HepG2 (cell line): ENCODE results near the gene KLHDC4. TPM values are rescaled to one million over a fixed set of nuclear protein-coding genes. Genes with fewer than 3 reads are reported as not detected.
"Not testable (repeated sequence)": the region's sequence is repeated elsewhere in the genome, so short reads cannot be mapped to it uniquely, and the experiment has no call there.

Source experiments
- ATAC-seq: fragments of 200-7000 bp; cut with Tn5 transposase; 3 replicates; pipeline ENCODE4 v1.9.1; 2020; ENCODE audit warnings: mild to moderate bottlenecking, moderate library complexity
- BruUV-seq: library from RNA; stranded (reverse); fragments of 400-500 nt; replicated peaks from 2 replicates; lab custom pipeline; 2021; lab: Mats Ljungman, UMichigan
- CTCF ChIA-PET: fragments of 300-600 bp; formaldehyde crosslinking; extraction: SDS; loops from one replicate; lab custom pipeline; 2021; ENCODE audit warnings: low total read pairs, inconsistent platforms, low intra/inter-chr PET ratio; lab: Yijun Ruan, JAX
- POLR2A ChIA-PET: fragments of 350-600 bp; sonication (Branson Sonifier 250); formaldehyde crosslinking; loops from one replicate; lab custom pipeline; 2020; ENCODE audit warnings: antibody characterized with exemption, inconsistent platforms; lab: Yijun Ruan, JAX
- DNase-seq: peaks from one replicate; pipeline ENCODE4 v3.0.0-alpha.2; 2015; ENCODE audit warnings: low spot score
- FAIRE-seq: peaks from 3 replicates; lab custom pipeline; 2011; peaks lifted over from hg19 to GRCh38; lab: Jason Lieb, UNC
- H2AFZ ChIP-seq: one replicate; pipeline ENCODE4 v1.6.1; 2011; ENCODE audit warnings: low read length, inconsistent platforms
- H3K27ac ChIP-seq: fragments of 300-600 bp; 3 replicates; pipeline ENCODE4 v1.8.0; 2011; ENCODE audit warnings: mixed run types, mild to moderate bottlenecking, mixed read lengths, low read length, inconsistent platforms; ENCODE audit not compliant: insufficient read depth; ENCODE audit errors: extremely low read length
- H3K27me3 ChIP-seq, 2 experiments: fragments of 200-600 bp in 1 of 2; 2 replicates in 1 of 2; 3 replicates in 1 of 2; pipeline versions ENCODE4 v1.6.0 to v1.8.0; 2011; ENCODE audit warnings: low read length in 2 of 2, mild to moderate bottlenecking in 2 of 2, moderate library complexity in 2 of 2, inconsistent platforms in 1 of 2; ENCODE audit not compliant: insufficient read depth in 2 of 2, control insufficient read depth in 1 of 2
- H3K36me3 ChIP-seq, 2 experiments: fragments of 200-600 bp in 1 of 2; replicated peaks in 1 of 2; 2 replicates in 1 of 2; 3 replicates in 1 of 2; pipeline versions ENCODE4 v1.5.1 to v1.8.0; 2011; ENCODE audit warnings: low read length in 2 of 2, inconsistent platforms in 1 of 2; ENCODE audit not compliant: insufficient read depth in 2 of 2, control insufficient read depth in 1 of 2
- H3K4me1 ChIP-seq: 2 replicates; pipeline ENCODE4 v1.5.1; 2012; ENCODE audit warnings: low read length, inconsistent platforms; ENCODE audit not compliant: insufficient read depth
- H3K4me2 ChIP-seq: 2 replicates; pipeline ENCODE4 v1.6.0; 2011; ENCODE audit warnings: low read depth, low read length, inconsistent platforms
- H3K4me3 ChIP-seq, 3 experiments: fragments of 200-600 bp in 1 of 3; sonication (generic), shearing (Covaris generic) in 1 of 3; replicated peaks in 1 of 3; 2 replicates each; pipeline ENCODE4 v1.5.1; 2011 to 2016; ENCODE audit warnings: low read length in 3 of 3, inconsistent platforms in 2 of 3, low read depth in 2 of 3, mild to moderate bottlenecking in 2 of 3, control low read depth in 1 of 3, mixed read lengths in 1 of 3; ENCODE audit not compliant: insufficient read depth in 1 of 3
- H3K79me2 ChIP-seq: one replicate; pipeline ENCODE4 v1.6.1; 2011; ENCODE audit warnings: low read length, inconsistent platforms; ENCODE audit not compliant: insufficient read depth
- H3K9ac ChIP-seq: 2 replicates; pipeline ENCODE4 v1.6.0; 2011; ENCODE audit warnings: mild to moderate bottlenecking, low read depth, low read length, inconsistent platforms; ENCODE audit not compliant: insufficient read depth
- H3K9me3 ChIP-seq: 2 replicates; pipeline ENCODE4 v1.5.1; 2012; ENCODE audit warnings: mild to moderate bottlenecking, low read length
- H4K20me1 ChIP-seq: 2 replicates; pipeline ENCODE4 v1.6.0; 2011; ENCODE audit warnings: inconsistent platforms, mild to moderate bottlenecking, low read length, moderate library complexity; ENCODE audit not compliant: insufficient read depth
- E2F5 ChIP-seq: sonication (generic); formaldehyde crosslinking; conservative IDR thresholded peaks from 2 replicates; pipeline ENCODE4 v1.4.0; 2020; ENCODE audit warnings: missing genetic modification reagents
- MED1 ChIP-seq: sonication (generic); formaldehyde crosslinking; IDR thresholded peaks from 2 replicates; pipeline ENCODE4 v1.4.0; 2020; ENCODE audit warnings: missing genetic modification reagents
- NCOA2 ChIP-seq: sonication (generic); formaldehyde crosslinking; IDR thresholded peaks from 2 replicates; pipeline ENCODE4 v1.8.0; 2022; ENCODE audit warnings: inconsistent platforms
- SP5 ChIP-seq: IDR thresholded peaks from 2 replicates; pipeline ENCODE4 v1.6.1; 2016; ENCODE audit warnings: low read depth, borderline replicate concordance
- SPEN ChIP-seq: sonication (generic); formaldehyde crosslinking; IDR thresholded peaks from 2 replicates; pipeline ENCODE4 v1.5.1; 2020; ENCODE audit warnings: low read depth, mild to moderate bottlenecking, missing genetic modification reagents
- TARDBP ChIP-seq: sonication (generic); formaldehyde crosslinking; IDR thresholded peaks from 2 replicates; pipeline ENCODE4 v1.8.0; 2022; ENCODE audit warnings: mild to moderate bottlenecking, missing genetic modification reagents
- USF2 ChIP-seq, 2 experiments: sonication (generic) in 1 of 2; formaldehyde crosslinking in 1 of 2; IDR thresholded peaks; 2 replicates each; pipeline versions ENCODE4 v1.5.1 to v1.6.1; 2011 to 2020; ENCODE audit warnings: borderline replicate concordance in 1 of 2, low read depth in 1 of 2, low read length in 1 of 2, mild to moderate bottlenecking in 1 of 2, missing genetic modification reagents in 1 of 2, moderate library complexity in 1 of 2
- ZBTB37 ChIP-seq: sonication (generic); formaldehyde crosslinking; IDR thresholded peaks from 2 replicates; pipeline ENCODE4 v1.4.0; 2020; ENCODE audit warnings: mild to moderate bottlenecking, missing genetic modification reagents
- ZMYM3 ChIP-seq: sonication (generic); formaldehyde crosslinking; IDR thresholded peaks from 2 replicates; pipeline ENCODE4 v1.5.1; 2020; ENCODE audit warnings: mild to moderate bottlenecking, missing genetic modification reagents
- ZNF329 ChIP-seq: sonication (generic); formaldehyde crosslinking; IDR thresholded peaks from 2 replicates; pipeline ENCODE4 v1.9.0; 2021; ENCODE audit warnings: low read depth, mild to moderate bottlenecking, missing genetic modification reagents
- ZNF816 ChIP-seq: sonication (generic); formaldehyde crosslinking; IDR thresholded peaks from 2 replicates; pipeline ENCODE4 v1.8.0; 2022; ENCODE audit warnings: missing genetic modification reagents, mild to moderate bottlenecking, borderline replicate concordance
- WGBS: methylation state at CpG from one replicate; pipeline ENCODE4 v1.1.6; 2017; ENCODE audit warnings: low lambda C conversion rate; 5-methylcytosine and 5-hydroxymethylcytosine counted together
- in situ Hi-C: cut with HindIII; loops from 2 replicates; pipeline ENCODE4 v1.10.0; 2017; ENCODE audit warnings: low pct_unique_long_range_greater_than_20kb; ENCODE audit not compliant: extremely low pct_ligation_motif_present
- intact Hi-C: fragments of 100-400 bp; cut with micrococcal nuclease; formaldehyde crosslinking; loops from one replicate; pipeline ENCODE4 v1.10.0; 2022; ENCODE audit not compliant: unreplicated experiment
- polyA plus RNA-seq, 8 experiments: library from polyadenylated mRNA; depleted of rRNA in 3 of 8; stranded (reverse) in 7 of 8; unstranded in 1 of 8; fragments of >200 nt; fragmentation: Illumina TruSeq in 4 of 8; extraction: Trizol in 4 of 8; gene quantifications; 2 replicates each; pipeline versions ENCODE4 v1.2.1 to v1.2.3, GENCODE V29; 2011 to 2016; ENCODE audit warnings: low read depth in 4 of 8, missing spikeins in 1 of 8, mixed read lengths in 1 of 8; ENCODE audit not compliant: insufficient read depth in 1 of 8
- total RNA-seq, 5 experiments: library from RNA; depleted of rRNA; stranded (reverse); fragments of >200 nt; fragmentation: Illumina TruSeq; extraction: Trizol; gene quantifications; 2 replicates each; pipeline ENCODE4 v1.2.3, GENCODE V29; 2016; ENCODE audit warnings: low read depth in 1 of 5

The KLHDC4 gene
- total and polyA plus RNA-seq, 2 of the 13 experiments (the other 11 are each of a cell fraction or from before 2014, with no cell fraction given) = 18.7 to 31.8 TPM

GRCh38 chr16:87811454-87811853 lies 45.7 kb upstream of the KLHDC4 start:
- H3K27me3 ChIP-seq, H3K9ac ChIP-seq, BruUV-seq, H3K9me3 ChIP-seq, intact Hi-C loops, CTCF ChIA-PET, H3K36me3 ChIP-seq, H3K4me2 ChIP-seq, H4K20me1 ChIP-seq, H2AFZ ChIP-seq, FAIRE-seq, H3K79me2 ChIP-seq, in situ Hi-C loops, H3K4me3 ChIP-seq, H3K27ac ChIP-seq, DNase-seq, ATAC-seq: not testable (repeated sequence)
- WGBS = 29% methylated on average over 1 of the region's 1 CpG
- peaks cover 78% of the 10 kb centered on the region for H3K4me1 ChIP-seq
- POLR2A ChIA-PET = interaction anchor here (0.6 to 1.5 kb wide), 5 partner anchors 17 to 49 kb away, joined by 3 to 8 read pairs (median 4); no protein-coding TSS in a partner anchor
- 0 out of 2 replicates have a peak, but pooled peaks have one; percentile 2 for TF ChIP-seq SPEN

- ATAC-seq (peak; percentile 45), DNase-seq (peak; percentile 82), FAIRE-seq (peak; percentile 60)
- Histone ChIP-seq H3K9ac (peak overlapping the region; percentile 27; the same call in 1 of the 2 replicates), H3K36me3 (no peaks in the 10 kb centered on the region), H3K4me1 (peaks cover 70% of the 10 kb centered on the region), H4K20me1 (no peaks in the 10 kb centered on the region), H3K4me3 (peak overlapping the region in 1 of 3 experiments; percentile 20; a peak in 1 of 6 replicates), H2AFZ (no peak overlapping the region), H3K27me3 (no peaks in the 10 kb centered on the region), H3K27ac (no peak overlapping the region), H3K4me2 (peak overlapping the region; percentile 57), H3K9me3 (no peaks in the 10 kb centered on the region), H3K79me2 (no peaks in the 10 kb centered on the region)
- in situ Hi-C loops (no loop called here), intact Hi-C loops (no loop called here)
- WGBS = 29% methylated on average over 15 of the region's 15 CpGs
- POLR2A ChIA-PET = interaction anchor here (0.5 to 10.2 kb wide), 11 partner anchors 15 to 62 kb away, joined by 3 to 228 read pairs (median 3); partner anchors contain the start of gene SLC7A5
- CTCF ChIA-PET = no interaction called here
- TSS peak; percentile 91 for BruUV-seq
- TF ChIP-seq USF2 (IDR thresholded peaks at IDR 0.05; ENCODE audit: low read depth, low read length) (no peak), USF2 (CRISPR knock-in tag; IDR thresholded peaks at IDR 0.05; ENCODE audit: borderline replicate concordance) (no peak), SP5 (0 out of 2 replicates have a peak, but pooled peaks have one; percentile 19), SPEN (0 out of 2 replicates have a peak, but pooled peaks have one; percentile 22), ZBTB37 (CRISPR knock-in tag) (no peak), E2F5 (CRISPR knock-in tag) (no peak), NCOA2 (CRISPR knock-in tag) (peak; percentile 39; the same call in 1 of the 2 replicates), TARDBP (CRISPR knock-in tag) (no peak), ZMYM3 (CRISPR knock-in tag) (peak; percentile 35; the same call in 1 of the 2 replicates), ZNF329 (CRISPR knock-in tag) (no peak), MED1 (CRISPR knock-in tag) (peak; percentile 65), ZNF816 (peak; percentile 43; the same call in 1 of the 2 replicates)
Measured at GRCh38 chr16:87809150-87809902, 43.5 kb upstream of the KLHDC4 start.
